Gastrocnemius medialis (tissue), 4 donors: Measurements from ENCODE around the gene RPS6KL1.

Experiments used
- POLR2A ChIP-seq, 2 donors: fragments of 450-650 bp; IDR thresholded peaks; one replicate each; pipeline ENCODE4 v1.6.1; 2017; ENCODE audit warnings: antibody characterized with exemption in 2 of 2, mild to moderate bottlenecking in 2 of 2, moderate library complexity in 2 of 2
- TF ChIP-seq, protein P1 (sequence below), 5 experiments: fragments of 450-650 bp in 3 of 5; fragments of 200-600 bp in 2 of 5; sonication (generic) in 2 of 5; IDR thresholded peaks in 4 of 5; conservative IDR thresholded peaks in 1 of 5; 1 replicate in 4 of 5; 2 replicates in 1 of 5; pipeline ENCODE4 v1.5.1; 2016 to 2019; ENCODE audit warnings: antibody characterized with exemption in 5 of 5, mild to moderate bottlenecking in 3 of 5, moderate library complexity in 3 of 5

DNA sequence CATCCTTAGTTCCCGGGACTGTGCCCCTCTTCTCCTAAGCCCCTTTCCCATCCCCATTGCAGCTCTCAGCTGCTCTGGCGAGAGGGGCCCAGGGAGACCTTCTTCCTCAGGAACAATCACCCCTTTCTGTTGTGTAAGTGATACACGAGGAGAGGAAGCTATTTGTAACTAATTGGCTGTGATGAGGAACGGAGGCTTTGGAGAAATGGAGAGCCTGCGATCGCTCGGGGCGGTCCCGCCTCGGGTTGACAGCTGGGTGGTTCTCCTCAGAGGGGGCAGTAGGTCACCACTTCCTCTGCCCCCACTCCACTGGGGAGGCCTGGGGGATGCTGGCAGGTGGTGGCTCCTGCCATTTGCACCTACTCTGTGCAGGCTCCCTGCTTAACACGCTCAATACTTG is 39.0 kb upstream of the RPS6KL1 start:
- TF ChIP-seq, protein P1, sequence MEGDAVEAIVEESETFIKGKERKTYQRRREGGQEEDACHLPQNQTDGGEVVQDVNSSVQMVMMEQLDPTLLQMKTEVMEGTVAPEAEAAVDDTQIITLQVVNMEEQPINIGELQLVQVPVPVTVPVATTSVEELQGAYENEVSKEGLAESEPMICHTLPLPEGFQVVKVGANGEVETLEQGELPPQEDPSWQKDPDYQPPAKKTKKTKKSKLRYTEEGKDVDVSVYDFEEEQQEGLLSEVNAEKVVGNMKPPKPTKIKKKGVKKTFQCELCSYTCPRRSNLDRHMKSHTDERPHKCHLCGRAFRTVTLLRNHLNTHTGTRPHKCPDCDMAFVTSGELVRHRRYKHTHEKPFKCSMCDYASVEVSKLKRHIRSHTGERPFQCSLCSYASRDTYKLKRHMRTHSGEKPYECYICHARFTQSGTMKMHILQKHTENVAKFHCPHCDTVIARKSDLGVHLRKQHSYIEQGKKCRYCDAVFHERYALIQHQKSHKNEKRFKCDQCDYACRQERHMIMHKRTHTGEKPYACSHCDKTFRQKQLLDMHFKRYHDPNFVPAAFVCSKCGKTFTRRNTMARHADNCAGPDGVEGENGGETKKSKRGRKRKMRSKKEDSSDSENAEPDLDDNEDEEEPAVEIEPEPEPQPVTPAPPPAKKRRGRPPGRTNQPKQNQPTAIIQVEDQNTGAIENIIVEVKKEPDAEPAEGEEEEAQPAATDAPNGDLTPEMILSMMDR (IDR thresholded peaks at IDR 0.05 in 4 of 5, conservative IDR thresholded peaks at IDR 0.05 in 1 of 5) = no peak
- no peak for TF ChIP-seq POLR2A (IDR thresholded peaks at IDR 0.05)
